Stimulated activated CD4-positive, alpha-beta T cell treated with anti-CD3 and anti-CD28 coated beads, Interleukin-1b, Interleukin-23, amount 100 ng/mL, for 4 hours (primary cell): ENCODE results near the gene HOMER3.

Experiments
- DNase-seq, 2 donors: peaks; one replicate each; pipeline ENCODE4 v3.0.0-alpha.2; 2020; ENCODE audit warnings: low read depth in 2 of 2

Gene HOMER3

DNA sequence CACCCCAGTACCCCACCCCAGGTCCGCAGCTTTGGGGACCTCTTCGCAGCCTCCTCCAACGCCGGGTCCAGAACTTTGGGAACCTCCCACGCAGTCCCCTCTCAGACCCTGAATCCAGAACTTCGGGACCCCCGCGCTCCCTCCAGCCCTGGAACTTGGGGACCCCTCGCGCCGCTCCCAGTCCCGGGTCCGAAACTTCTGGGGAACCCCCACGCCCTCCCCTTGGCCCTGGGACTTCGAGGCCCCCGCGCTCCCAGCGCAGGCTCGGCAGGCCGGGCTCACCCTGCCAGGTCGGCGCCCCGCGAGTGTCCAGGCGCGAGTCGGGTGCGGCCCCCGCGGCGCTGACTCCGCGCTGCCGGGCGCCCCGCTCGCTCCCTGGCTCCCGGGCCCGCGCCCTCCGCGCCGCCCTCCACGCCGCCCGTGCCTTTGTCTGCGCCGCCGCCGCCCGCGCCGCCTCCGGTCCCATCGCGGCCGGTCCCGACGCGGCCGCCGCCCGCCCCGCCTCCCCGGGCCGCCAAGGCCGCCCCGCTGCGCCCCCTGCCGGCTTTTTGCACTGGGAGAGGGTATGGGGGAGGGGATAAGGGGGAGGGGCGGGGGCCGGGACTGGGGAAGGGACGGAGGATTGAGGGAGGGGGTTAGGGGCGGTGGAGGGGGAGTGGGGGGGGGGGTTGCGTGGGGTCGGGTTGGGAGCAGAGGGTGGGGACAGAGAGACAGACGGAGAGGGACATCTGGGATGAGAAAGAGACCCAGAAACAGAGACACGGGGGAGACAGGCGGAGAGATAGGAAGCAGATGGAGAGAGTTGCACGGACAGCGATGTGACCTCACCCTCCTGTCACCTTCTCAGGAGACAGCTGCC lies at the start of gene HOMER3:
Gene HOMER3 (minus strand): TSS at position 449 of the 859 bp plus-strand sequence. CDS start 2,235 bp downstream, outside the sequence.
- peak; percentile 78 to 82 for DNase-seq

DNA sequence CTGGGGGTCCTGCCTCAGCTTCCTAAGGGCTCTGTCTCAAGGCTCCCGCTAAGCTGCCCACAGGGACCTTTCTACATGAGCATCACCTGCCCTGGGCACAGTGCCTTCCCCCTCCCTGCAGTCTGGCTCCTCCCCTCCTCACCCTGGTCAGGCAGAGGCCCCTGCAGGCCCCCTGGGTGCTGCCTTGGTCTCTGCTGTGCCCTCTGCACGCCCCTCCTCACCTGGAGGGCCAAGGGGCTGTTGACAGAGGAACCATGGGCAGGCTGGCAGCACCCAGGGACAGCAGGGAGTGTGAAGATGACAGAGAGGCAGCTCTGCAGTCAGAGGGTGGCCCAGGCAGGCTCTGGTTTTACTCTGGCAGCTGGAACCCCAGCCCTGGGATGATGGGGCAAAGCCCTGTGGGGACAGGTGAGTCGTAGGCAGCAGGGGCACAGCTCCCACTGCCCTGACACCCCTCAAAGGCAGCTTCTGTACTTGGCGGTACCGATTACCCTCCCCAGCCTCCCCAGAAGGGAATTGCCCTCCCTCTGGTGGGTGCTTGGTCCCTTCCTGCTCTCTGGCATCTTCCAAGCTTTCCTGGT lies 49.2 kb upstream of the HOMER3 start:
- no peak for DNase-seq

GRCh38 chr19:18989316-18989715 lies 48.3 kb upstream of the HOMER3 start:
- no peak for DNase-seq

DNA sequence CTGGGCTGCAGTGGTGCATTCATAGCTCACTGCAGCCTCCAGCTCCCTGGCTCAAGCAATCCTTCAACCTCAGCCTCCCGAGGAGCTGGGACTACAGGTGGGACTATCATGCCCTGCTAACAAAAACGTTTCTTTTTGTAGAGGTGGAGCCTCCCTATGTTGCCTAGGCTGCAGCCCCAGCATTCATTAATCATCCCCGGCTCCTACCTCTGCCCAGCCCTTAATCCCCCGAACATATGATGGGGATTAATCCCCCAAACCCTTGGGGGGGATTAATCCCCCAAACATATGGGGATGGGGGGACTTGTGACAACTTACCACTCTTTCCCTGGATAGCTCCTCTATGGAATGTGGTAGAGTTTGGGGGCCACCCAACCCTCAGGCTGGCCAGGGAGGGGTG lies 46.4 kb upstream of the HOMER3 start:
- no peak for DNase-seq

GRCh38 chr19:18985257-18985656 lies 44.2 kb upstream of the HOMER3 start:
- no peak for DNase-seq

- DNase-seq, result no peak
Measured at GRCh38 chr19:18984251-18984650, 43.2 kb upstream of the HOMER3 start.

GRCh38 chr19:18982669-18983068 lies 41.7 kb upstream of the HOMER3 start:
- no peak for DNase-seq

DNA sequence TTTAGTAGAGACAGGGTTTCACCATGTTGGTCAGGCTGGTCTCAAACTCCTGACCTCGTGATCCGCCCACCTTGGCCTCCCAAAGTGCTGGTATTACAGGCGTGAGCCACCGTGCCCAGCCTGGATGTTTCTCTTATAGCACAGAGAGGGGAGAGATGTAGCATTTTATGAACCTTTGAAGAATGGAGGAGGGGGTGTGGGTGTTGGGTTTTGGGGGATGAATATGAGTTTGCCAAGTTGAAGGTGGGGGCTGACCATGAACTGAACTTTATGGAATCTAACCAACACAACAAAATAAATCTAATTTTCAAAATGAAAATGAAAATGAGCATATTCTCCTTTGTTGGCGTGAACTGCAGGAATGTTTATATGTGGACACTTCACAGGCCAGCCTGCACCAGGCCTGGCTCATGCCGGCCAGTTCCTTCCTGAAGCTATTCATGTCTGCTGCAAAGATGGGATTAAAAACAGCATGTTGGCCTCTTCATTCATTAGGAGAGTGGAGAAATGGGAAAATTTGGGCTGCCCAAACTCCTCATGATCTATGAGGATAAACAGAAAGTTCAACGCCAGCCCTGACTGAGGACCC lies 39.5 kb upstream of the HOMER3 start:
- no peak for DNase-seq

- no peak for DNase-seq
Measured at GRCh38 chr19:18978616-18979015, 37.6 kb upstream of the HOMER3 start.

DNA sequence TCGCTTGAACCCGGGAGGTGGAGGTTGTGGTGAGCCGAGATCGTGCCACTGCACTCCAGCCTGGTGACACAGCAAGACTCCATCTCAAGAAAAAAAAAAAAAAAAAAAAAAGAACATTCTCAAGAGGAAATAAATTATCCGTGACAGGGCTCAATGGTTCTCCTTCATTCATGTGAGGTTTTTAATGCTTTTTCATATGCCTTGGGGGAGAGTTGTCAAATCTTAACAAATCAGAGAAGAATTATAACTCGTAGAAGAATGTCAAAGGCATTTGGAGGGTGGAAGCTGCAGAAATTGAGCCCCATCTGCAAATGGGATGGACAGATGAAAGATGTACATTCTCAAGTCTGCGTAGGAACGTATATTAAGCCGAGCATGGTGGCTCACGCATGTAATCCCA lies 34.9 kb upstream of the HOMER3 start:
- DNase-seq, result no peak

DNA sequence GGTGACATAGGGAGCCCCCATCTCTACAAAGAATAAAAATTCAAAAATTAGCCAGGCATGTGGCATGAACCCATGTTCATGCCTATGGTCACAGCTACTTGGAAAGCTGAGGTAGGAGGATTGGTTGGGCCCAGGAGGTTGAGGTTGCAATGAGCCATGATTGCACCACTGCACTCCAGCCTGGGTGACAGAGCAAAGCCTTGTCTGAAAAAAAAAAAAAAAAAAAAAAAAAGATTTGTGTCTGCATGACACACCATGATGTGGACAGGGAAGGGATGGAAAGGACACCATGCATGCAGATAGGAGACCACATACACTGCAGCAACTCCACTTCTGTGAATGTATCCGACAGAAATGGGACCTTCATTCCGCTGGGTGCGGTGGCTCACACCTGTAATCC lies 34.0 kb upstream of the HOMER3 start:
- DNase-seq, result no peak

- no peak for DNase-seq
Measured at GRCh38 chr19:18972851-18973250, 31.8 kb upstream of the HOMER3 start.

DNA sequence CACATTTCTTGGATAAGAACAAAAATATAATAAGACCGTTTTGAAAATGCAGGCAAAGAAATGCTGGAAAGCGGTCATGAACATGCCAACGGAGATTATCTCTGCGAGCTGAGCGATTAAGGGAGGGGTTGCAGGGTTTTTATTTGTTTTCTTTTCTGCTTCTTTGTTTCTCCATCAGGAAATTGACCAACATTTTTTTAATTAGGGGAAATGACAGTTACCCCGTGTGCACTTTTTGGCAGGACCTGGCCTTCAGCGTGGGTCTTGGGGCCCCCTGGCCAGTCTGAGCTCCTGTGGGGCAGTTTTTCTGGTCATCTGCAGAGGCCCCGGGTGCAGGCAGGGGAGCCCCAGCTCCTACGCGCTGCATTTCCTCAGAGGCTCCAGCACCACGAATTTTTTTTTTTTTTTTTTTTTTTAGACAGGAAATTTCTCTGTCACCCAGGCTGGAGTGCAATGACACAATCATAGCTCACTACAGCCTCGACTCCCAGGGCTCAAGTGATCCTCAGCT lies 31.3 kb upstream of the HOMER3 start:
- no peak for DNase-seq

GRCh38 chr19:18969931-18970659 lies 29.1 kb upstream of the HOMER3 start:
- no peak for DNase-seq

- no peak for DNase-seq
Measured at GRCh38 chr19:18967358-18968146, 26.5 kb upstream of the HOMER3 start.

DNA sequence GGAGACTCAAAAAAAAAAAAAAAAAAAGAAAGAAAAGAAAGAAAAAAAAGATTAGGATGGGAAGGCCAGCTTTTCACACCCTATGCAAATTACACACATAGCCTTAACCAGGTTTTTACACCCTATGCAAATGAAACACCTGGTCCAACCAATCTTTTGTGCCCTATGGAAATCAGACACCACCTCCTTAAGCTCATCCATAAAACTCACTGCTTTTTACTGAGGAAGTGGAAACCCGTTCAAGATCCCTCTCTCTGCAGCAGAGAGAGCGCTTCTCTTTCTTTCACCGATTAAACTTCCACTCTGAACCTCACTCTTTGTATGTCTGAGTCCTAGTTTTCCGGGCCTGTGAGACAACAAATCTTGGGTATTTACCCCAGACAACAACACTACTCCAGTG lies 25.3 kb upstream of the HOMER3 start:
- no peak for DNase-seq

GRCh38 chr19:18964121-18964520 lies 23.1 kb upstream of the HOMER3 start:
- no peak for DNase-seq

DNA sequence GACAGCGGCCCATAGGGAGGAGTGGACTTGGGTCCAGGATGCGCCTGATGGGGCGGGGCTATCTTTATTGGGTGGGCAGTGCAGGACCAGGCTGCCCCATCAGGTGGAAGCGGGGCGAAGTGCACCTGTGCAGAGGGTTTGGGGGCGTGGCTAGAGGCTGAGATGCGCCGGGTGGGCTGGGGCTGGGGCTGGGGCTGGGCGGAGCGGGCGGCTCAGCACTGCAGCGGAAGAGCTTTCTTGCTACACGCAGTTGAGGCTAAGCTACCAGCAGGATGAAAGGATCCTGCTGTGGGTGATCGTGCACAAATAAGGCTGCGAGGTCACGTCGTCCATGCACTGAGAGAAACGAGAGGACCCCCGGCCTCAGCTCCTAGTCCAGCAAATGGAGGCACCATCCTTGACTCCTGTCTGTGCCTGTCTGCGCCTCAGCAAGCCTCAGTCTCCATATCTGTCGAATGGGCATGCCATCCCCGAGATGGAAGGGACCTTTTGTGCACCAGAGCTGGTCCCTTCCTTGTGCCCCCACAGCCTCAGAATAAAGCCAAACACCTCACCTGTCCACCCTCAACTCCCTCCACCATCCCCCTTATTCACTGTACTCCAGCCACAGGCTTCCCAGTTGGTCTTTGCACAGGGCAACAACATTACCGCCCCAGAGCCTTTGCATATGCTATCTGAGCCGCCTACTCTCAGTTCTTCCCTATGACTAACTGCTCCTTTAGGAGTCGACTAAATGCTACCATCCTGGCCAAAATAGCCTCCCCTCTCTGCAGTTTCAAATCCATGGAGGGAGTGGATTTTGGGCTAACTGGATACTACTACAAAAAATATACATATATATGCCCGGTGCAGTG lies 21.0 kb upstream of the HOMER3 start:
- DNase-seq, result no peak

DNA sequence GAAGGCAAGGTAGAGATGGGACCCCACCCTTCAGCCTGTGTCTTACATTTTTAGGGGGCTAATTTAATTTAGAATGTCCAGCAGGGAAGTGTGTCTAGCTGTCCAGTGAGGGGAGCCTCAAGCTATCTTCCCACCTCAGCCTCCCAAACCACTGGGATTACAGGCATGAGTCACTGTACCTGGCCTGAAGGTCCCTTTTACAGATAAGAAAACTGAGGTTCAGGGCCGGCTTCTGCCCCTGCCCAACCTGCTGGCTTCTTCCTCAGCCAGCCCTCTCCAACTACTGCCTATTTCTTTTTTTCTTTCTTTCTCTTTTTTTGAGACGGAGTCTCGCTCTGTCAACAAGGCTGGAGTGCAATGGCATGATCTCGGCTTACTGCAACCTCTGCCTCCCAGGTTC lies 19.4 kb upstream of the HOMER3 start:
- no peak for DNase-seq

GRCh38 chr19:18955042-18955441 lies 14.0 kb upstream of the HOMER3 start:
- DNase-seq, result no peak
